NCI-H146 treated with DMSO at 0.1 percent for 48 hours (cell line): ENCODE results near the gene KRTAP1-1.
A peak's percentile ranks its signal among the peaks of the same experiment; 100 is the strongest.
"Not testable (repeated sequence)": the region's sequence is repeated elsewhere in the genome, so short reads cannot be mapped to it uniquely, and the experiment has no call there.

Experiments used
- DNase-seq: peaks from one replicate; lab custom pipeline; 2025; ENCODE audit not compliant: unreplicated experiment; lab: John Stamatoyannopoulos, UW

The KRTAP1-1 gene

GRCh38 chr17:41013181-41013580 is 28.1 kb downstream of the KRTAP1-1 start:
- no peak for DNase-seq

- DNase-seq: no peak
Observed at GRCh38 chr17:41012326-41013120, 28.7 kb downstream of the KRTAP1-1 start.

GRCh38 chr17:41010441-41010840 is 30.8 kb downstream of the KRTAP1-1 start:
- DNase-seq: no peak

- DNase-seq: no peak
Observed at GRCh38 chr17:41009936-41010335, 31.3 kb downstream of the KRTAP1-1 start.

GRCh38 chr17:41009301-41009760 is 31.9 kb downstream of the KRTAP1-1 start:
- peak; percentile 21 for DNase-seq

GRCh38 chr17:41008811-41009210 is 32.4 kb downstream of the KRTAP1-1 start, which contains the start of gene KRTAP3-1:
Gene KRTAP3-1, minus strand, starts transcription at chr17:41009128. Its CDS starts 54 bp downstream, at chr17:41009074.
- DNase-seq: peak; percentile 40

- DNase-seq: no peak
Observed at GRCh38 chr17:41004397-41004796, 36.9 kb downstream of the KRTAP1-1 start.

GRCh38 chr17:41003926-41004325 is 37.3 kb downstream of the KRTAP1-1 start:
- DNase-seq: no peak

GRCh38 chr17:41002814-41003213 is 38.4 kb downstream of the KRTAP1-1 start:
- DNase-seq: no peak

GRCh38 chr17:41001795-41002194 is 39.5 kb downstream of the KRTAP1-1 start:
- no peak for DNase-seq

- DNase-seq: not testable (repeated sequence)
Observed at GRCh38 chr17:40999563-40999962, 41.7 kb downstream of the KRTAP1-1 start, which contains the start of gene KRTAP3-2. Gene KRTAP3-2, minus strand, starts transcription at chr17:40999906. Its CDS starts 53 bp downstream, at chr17:40999853.

- DNase-seq: no peak
Observed at GRCh38 chr17:40997361-40997760, 43.9 kb downstream of the KRTAP1-1 start.

- DNase-seq: no peak
Observed at GRCh38 chr17:40996829-40997228, 44.4 kb downstream of the KRTAP1-1 start.

GRCh38 chr17:40995116-40995515 is 46.1 kb downstream of the KRTAP1-1 start:
- no peak for DNase-seq

GRCh38 chr17:40993839-40994238 is 47.4 kb downstream of the KRTAP1-1 start, which contains the start of gene KRTAP3-3:
Gene KRTAP3-3, minus strand, starts transcription at chr17:40994164. Its CDS starts 67 bp downstream, at chr17:40994097.
- DNase-seq: peak; percentile 15

- no peak for DNase-seq
Observed at GRCh38 chr17:40993084-40993483, 48.2 kb downstream of the KRTAP1-1 start.

GRCh38 chr17:40992666-40993065 is 48.6 kb downstream of the KRTAP1-1 start:
- DNase-seq: no peak
